Ramos (cell line): ENCODE data around the gene RTN4RL1.

Experiments used
- in situ Hi-C: fragments of 300-500 bp; cut with MboI; formaldehyde crosslinking; loops from one replicate; pipeline ENCODE4 v1.14.3; 2022; ENCODE audit warnings: low sequenced_read_pairs; ENCODE audit not compliant: unreplicated experiment

The RTN4RL1 gene

DNA sequence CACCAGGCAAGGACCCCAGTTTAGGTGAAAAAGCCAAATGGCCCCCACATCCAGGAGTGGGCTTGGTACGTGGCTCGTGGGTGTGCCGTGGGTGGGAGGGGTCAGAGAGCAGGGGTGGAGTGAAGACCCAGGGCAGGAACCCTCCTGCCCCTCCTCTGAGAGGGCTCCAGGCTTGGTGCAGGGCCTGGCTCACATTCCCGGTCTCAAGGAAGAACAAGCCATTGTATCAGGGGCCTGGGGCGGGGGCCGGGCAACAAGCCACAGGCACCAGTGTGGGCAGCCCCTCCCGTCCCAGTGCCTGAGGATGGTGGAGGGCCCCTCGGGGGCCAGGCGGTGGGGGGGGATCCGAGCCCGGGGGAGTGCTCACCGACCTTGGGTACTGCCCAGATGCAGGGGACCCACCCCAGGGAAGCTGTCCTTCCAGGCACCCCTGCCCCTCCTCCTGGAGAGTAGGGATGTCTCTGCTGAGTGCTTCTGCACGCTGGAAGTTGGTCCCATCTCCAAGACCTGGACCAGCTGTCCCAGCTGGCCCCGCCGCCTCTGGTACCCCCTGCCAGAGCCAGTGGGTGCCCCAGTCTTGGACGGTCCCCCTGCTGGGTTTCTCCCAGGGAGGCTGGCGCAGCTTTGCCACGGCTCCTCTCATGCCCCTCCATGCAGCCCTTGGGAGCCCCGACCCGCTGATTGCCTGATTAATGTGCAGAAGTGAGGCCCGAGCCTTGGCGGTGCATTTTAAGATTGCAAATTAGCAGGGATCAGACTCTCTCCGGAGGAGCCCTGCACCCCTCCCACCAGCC is 83.7 kb downstream of the RTN4RL1 start:
- in situ Hi-C loops = no loop called here

DNA sequence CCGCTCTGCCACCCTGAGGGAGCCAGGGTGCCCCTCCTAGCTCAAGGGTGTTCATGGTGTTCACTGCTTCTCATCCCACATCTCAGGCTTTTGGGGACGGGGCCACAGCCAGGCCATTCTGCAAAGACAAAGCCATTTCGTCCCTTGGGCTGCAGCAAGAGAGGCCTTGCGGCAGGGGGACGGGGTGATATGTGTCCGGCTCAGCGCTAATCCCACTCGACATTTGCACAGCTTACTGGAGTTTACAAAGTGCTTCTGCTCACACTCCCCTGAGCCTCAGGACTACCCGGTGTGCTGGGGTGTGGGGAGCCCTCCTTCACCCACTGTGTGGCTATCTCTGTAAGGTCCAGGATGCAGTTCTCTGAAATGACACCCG is 84.3 kb downstream of the RTN4RL1 start:
- in situ Hi-C loops = no loop called here

DNA sequence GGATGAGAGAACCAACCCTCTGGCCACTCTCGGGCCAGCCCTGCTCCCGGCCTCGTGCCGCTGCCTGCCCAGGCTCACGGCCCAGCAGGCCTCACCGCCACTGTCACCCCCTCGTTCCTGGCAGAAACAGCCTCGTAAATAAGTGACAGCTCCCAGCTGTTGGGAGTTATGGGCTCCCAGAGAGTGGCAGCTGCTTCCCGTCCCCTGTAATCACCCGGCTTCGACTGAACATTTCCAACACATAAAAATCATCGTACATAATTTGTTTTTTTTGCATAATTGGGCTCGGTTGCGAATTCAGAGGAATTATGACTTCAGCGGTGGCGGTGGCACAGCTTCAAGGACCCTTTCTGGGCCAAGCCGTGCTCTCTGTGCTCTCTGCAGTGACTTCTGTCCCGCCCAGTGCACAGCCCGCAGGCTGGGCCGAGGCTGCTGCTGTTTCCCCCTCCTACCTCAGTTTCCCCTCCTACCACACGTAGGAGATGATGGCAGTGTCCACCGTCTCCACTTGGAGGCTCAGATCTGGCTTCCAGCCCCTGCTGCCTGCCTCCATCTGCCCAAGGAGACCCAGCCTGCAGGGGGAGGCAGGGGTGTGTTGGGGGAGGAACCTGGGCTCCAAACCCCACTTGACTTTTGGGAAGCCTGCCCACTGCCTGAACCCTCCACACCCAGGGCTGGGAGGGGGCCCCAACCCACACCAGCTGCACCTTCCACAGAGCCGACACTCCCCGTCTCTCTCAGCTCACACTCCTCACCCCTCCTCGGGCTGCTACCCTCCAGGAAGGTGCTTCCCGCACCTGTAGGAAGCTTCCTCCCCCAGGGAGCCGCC is 84.9 kb downstream of the RTN4RL1 start:
- in situ Hi-C loops = no loop called here

DNA sequence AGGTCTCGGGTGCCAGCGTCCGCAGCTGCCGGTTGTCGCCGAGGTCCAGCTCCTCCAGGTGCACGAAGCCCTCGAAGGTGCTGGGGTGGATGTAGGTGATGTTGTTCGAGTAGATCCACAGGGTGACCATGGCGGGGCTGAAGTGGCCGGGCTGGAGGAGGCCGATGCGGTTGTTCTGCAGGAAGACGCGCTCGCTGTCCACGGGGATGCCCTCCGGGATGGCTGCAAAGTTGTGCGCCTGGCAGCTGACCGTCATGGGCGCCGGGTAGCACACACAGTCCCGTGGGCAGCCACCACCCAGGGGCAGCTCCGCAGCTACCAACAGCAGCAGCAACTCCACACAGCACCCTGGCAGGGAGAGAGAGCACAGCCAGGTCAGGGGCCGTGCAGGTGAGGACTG is 87.7 kb downstream of the RTN4RL1 start:
- in situ Hi-C loops = no loop called here

DNA sequence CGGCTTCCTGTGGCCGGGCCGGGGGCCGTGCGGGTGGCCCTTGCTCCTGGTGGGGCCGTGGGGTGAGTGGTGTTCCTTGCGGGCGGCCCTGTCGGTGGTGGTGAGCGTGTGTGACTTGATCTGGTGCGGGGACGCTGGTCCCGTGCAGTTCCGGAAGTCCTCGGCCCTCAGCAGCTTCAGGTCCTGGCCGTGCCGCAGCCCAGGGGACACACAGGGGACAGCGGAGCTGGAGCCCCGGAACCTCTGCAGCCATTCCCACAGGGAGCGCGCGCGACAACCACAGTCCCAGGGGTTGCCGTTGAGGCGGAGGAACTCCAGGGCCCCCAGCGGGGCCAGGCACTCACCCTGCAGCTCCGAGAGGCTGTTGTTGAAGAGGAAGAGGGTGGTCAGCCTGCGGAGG is 88.4 kb downstream of the RTN4RL1 start:
- in situ Hi-C loops = no loop called here

DNA sequence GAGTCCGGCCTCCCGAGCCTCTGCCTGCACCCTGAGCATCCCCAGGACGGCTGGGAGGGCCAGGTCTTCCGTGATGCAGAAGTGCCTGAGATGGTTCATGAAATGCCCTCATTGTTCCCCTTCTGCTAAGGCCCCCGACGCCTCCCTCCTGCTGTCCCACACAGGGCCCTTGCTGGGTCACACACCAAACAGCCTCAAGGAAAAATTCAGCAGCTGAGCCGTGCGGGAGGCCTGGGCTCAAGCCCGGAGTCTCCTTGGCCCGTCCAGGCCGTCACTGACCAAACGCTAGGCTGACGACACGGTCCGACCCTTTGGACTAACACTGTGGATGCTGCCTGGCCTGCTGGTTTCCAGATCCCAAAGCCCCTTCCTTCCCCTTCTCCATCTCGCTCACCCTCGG is 90.2 kb downstream of the RTN4RL1 start:
- in situ Hi-C loops = no loop called here

DNA sequence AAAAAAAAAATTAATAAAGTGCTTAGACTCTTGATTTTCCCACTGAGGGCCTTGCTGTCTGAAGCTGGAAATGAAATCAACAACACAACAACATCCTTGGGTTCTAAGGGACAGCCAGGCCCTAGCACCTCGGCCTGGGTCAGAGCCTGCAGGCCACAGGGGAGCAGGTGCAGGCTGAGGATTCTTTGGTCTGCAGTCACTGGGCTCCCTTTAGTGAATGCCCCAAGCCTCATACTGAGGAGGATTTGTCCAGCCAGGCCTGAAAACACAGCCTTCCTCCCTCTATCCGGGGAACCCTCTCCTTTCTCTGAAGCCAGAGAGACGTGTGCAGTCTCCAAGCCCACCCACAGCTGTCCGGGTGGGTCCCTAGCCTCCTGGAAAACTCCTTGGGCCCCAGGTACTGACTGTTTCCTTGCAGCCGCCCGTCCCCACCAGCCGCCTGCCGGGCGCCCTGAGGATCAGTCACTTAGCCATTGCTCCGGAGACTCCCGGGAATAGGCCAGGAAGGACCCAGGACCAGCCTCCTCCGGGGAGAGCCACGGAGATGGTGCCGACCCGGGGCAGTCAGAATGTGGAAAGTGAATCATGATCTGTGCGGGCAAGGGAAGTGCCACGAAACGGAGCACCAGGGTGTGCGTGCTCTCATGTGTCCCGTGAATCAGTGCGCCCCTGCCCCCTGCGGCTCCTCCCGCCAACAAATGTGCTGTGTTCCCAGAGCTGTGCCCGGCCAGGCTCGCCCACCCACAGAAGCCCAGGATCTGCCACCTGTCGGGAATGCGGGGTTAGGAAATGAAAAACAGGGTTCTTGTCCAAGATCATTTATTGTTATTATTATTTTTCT is 91.0 kb downstream of the RTN4RL1 start:
- in situ Hi-C loops = no loop called here

DNA sequence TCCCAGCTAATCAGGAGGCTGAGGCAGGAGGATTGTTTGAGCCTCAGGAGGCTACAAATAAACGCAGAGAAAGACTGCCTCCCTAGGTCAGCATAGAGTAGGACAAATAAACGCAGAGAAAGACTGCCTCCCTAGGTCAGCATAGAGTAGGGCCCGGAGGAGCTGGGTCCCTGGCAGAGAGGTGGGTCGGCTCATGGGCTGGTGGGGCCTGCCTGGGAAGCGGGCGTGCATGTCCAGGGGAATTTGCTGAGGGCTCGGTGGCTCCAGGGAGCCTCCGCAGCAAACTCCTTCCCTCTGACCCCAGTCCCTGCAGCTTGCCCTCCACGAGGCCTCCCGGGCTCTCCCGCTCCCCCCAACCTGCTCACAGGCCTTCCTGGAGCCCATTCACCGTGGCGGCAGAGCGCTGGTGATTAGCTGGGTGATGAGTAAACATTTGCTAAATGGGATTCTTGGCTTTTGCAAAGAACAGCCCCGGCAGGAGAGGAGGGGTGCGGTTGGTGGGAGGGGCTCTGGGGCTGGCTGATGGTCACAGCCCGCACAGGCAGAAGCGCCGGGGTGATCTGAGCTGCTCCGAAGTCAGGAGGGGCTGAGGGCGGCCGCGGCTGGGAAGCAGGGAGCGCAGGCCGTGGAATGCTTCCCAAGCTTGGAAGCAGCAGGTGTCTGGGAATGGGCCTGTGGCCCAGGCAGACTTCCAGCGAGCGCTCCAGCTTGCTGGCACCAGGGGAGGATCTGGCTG is 93.1 kb downstream of the RTN4RL1 start:
- in situ Hi-C loops = no loop called here

DNA sequence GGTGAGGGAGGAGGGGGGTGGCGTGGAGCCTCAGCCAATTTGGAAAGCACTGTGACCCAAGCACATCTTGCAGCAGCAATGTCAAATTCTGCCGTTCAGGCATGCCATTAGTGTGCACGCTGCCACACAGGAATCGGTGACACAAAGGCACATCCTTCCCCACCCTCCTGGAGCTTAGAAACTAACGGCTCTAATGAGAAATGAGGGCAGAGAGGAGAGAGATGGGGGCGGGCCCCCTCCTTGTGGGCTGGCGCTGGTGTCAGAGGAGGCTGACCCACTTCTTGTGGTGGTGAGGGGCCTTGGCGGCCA is 94.8 kb downstream of the RTN4RL1 start:
- in situ Hi-C loops = no loop called here

DNA sequence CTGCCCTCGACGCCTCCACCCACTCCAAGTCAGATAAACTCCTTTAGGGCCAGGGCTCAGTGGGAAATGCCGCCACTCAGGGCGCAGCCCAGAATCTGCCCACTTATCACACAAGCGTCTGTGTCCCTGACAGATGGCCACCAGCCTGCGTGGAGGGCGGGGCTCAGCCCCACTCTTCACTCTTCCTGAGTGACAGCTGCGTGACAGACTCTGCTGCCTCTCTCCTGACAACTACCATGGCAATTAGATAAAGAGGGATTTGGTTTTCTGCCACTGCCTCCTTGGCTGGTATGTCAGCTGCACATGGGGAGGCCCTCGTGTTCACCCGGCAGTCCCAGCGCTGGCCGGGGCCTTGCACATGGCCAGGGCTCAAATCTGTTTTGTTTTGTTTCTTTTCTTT is 96.2 kb downstream of the RTN4RL1 start:
- in situ Hi-C loops = no loop called here

DNA sequence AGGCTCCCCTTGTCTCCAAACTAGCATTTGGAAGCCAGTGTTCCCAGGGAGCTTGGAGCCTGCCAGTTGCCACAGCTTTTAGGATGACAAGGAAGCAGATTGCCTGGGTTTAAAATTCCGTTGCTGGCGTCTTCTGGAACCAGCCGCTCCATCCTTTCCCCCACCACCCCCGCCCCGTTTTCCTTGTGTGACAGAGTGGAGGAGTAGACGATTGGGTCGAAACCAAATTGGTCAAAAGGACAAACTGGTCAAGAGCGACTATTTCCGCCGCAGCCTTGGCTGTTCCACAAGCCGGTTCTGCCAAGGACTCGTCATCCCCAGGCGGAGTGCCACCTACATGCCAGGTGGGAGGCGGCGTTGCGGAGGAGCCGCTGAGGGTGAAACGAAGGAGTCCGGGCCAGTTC is 104.2 kb downstream of the RTN4RL1 start:
- in situ Hi-C loops = no loop called here

DNA sequence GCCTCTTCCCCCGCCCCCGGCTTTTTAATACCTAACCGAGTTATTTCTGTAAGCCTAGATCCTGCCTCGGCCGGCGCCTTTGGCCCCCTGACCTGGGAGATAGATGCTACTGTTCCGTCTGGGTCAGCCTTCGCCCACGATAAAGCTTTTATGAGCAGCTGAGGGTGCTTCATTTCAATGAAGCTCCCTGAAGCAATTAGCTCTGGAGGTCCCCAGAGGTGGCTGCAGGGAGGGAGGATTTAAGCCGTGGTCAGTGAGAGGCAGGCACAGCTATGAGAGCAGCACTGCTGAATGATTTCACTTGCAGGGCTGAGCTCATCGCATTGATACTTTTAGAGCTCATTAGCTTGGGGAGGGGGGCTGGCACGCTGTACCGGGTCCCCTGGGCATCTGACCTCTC is 105.9 kb downstream of the RTN4RL1 start:
- in situ Hi-C loops = loop anchor here (10.0 kb wide), 1 partner anchor 116 kb away; the partner anchor contains the start of gene DPH1

DNA sequence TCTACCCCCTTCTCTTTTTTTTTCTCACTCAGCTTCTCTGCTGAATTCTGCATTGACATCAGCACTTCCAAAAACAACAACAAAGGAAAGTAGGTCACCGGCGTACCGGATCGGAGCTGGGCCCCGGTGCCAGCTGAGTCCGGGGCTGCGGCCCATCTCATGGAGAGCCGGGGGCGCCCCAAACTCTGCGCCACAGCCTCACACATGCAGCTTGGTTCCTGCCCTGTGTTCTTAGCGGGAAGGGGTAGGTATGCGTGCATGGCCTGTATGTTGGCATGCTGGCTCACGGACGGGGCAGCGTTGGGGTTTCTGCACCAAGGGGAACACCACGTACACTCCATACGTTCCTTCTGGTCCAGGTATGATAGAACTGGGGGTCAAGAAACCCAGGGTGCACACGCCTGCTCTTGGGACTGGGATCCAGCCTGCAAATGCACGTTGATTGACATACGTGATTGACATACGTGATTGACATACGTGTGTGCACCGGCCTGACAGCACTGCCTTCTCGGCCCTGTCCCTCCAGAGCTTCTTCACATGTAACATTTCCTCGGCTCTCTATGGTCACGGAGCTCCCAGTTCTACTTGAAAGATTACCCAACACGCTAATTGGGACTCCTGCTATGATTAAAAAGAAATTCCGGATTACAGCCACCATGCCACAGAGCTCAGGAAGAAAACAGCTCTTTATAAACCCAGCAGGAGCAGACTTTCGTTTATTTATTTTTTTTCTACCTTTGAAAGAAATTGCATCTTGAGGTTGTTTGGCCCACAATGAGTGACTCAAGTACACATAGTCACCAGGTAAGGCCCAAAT is 106.6 kb downstream of the RTN4RL1 start:
- in situ Hi-C loops = loop anchor here (10.0 kb wide), 1 partner anchor 116 kb away; the partner anchor contains the start of gene DPH1

DNA sequence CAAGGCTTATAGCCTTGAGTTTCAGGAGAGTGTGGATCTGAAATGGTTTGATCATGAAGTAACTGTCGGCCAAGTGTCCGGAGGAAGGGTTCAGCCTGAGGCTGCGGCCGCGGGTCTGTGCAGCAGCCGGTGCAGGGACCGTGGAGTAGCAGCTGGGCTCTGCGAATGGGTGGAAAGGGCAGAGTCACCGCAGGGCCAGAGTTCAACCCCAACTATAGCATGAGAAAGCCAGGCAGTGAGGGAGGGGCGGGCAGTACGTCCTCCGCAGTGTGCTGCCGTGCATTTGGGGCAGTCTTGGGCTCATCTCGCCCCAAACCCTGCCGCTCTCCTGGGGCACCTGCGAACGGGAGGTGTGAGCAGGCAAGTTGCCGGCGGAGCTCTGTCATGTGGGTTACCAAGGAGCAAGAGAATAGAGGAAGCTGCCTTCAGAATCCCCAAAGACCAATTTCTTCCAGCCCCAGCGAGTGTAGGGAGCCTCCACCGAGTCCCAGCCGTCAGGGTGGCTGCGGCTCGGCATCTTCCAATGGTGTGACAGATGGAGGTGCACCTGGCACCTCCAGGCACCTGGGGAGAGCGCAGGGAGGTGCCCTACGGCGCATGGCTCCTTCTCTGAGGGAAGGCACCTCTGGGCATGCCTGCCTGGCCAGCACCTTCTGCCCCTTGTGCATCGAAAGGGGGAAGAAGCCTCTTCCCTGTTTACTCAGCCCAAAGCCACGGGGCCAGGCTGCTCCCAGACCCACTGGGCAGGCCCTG is 108.0 kb downstream of the RTN4RL1 start:
- in situ Hi-C loops = loop anchor here (10.0 kb wide), 1 partner anchor 118 kb away; the partner anchor contains the start of gene DPH1

DNA sequence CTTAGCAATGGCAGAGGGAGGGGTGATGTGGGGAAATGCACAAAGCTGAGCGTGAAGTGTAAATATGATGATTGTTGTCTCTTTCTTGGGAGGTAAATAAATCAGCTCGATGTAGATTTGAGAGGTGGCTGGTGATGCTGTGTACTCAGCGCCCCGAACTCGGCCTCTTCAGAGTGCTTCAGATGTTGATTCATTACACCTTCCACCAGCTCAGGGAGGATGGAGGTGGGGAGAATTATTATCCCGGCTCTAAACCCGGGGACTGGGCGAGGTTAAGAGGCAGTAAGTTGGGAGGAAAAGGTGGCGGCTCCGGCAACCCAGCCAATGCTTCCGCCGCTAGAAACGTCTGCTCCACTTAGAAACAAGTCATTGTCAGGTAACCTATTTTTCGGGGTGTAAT is 108.8 kb downstream of the RTN4RL1 start:
- in situ Hi-C loops = loop anchor here (10.0 kb wide), 1 partner anchor 118 kb away; the partner anchor contains the start of gene DPH1

DNA sequence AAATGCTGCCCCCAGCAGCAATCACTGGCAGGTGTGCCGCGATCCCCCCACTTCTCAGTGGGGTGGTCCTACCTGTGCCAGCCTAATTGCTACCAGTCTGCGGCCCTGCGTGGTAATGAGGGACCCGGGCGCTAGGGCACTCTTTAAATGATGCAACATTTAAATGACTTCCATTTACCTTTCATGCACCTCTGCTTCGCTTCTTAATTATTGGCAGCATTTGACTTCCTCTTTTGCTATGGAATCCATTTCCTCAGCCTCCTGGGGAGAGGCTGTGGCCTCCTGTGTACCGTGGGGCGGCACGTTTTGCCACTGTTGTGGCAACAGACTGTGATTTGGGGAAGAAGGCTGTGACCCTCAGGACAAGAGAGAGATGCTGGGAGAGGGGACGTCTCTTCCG is 109.2 kb downstream of the RTN4RL1 start:
- in situ Hi-C loops = loop anchor here (10.0 kb wide), 1 partner anchor 119 kb away; the partner anchor contains the start of gene DPH1

DNA sequence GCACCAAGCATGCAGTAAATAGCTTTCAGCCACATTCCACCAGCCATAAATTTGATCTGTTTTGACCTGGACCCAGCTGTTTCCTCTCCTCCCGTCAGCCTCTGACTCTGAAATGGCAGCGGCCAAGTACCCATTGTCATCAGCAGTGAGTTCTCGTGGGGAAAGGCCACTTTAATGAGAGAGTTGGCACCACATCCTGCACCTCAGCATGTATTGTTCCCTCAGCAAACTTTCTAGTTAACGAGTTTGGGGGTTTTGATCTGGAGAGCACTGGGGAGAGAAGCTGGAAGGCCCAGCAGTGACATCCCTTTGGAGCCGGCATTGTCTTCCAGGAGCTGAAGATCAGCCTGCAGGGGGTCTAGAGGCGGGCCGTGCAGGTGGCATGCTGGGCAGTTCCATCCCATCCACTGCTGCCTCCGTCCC is 110.5 kb downstream of the RTN4RL1 start:
- in situ Hi-C loops = loop anchor here (10.0 kb wide), 1 partner anchor 120 kb away; the partner anchor contains the start of gene DPH1

DNA sequence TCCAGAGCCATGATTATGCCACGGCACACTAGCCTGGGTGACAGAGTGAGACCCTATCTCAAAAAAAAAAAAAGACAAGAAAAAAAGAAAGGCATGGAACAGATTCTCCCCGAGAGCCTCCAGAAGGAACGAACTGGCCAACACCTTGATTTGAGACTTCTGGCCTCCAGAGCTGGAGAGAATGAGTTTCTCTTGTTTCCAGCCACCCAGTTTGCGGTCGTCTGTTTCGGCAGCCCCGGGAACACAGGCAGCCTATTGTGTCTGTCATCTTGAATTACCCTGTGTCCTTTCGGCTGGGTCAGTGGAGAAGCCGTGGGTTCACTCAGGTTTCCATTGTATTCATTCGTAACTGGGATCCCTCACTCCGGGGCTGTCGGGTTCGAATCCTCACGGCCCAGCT is 111.4 kb downstream of the RTN4RL1 start:
- in situ Hi-C loops = loop anchor here (10.0 kb wide), 1 partner anchor 121 kb away; the partner anchor contains the start of gene DPH1
